HFFc6 (cell line): ENCODE data around the gene LRRTM3. TPM values are rescaled to one million over a fixed set of nuclear protein-coding genes. Genes with fewer than 3 reads are reported as not detected.

Experiments
- DNase-seq: peaks from one replicate; pipeline ENCODE4 v3.0.0-alpha.2; 2018
- H3K27ac Mint-ChIP-seq: 2 replicates; pipeline ENCODE4 v1.8.0; 2020; ENCODE audit warnings: mild to moderate bottlenecking, mixed read lengths
- H3K27me3 Mint-ChIP-seq: 2 replicates; pipeline ENCODE4 v1.8.0; 2021; ENCODE audit warnings: mild to moderate bottlenecking, moderate library complexity, mixed read lengths; ENCODE audit not compliant: insufficient read depth
- H3K36me3 Mint-ChIP-seq: 2 replicates; pipeline ENCODE4 v1.8.0; 2021; ENCODE audit warnings: low read depth, mixed read lengths
- H3K4me1 Mint-ChIP-seq: 2 replicates; pipeline ENCODE4 v1.8.0; 2020; ENCODE audit warnings: low read depth, mixed read lengths
- H3K4me3 Mint-ChIP-seq: 2 replicates; pipeline ENCODE4 v1.8.0; 2020; ENCODE audit warnings: mild to moderate bottlenecking, moderate library complexity, mixed read lengths
- H3K9me3 Mint-ChIP-seq: 2 replicates; pipeline ENCODE4 v1.8.0; 2020; ENCODE audit warnings: mild to moderate bottlenecking, mixed read lengths
- CTCF ChIP-seq: fragments of 200-600 bp; sonication (generic); IDR thresholded peaks from 2 replicates; pipeline ENCODE4 v1.5.0; 2021; ENCODE audit warnings: antibody characterized with exemption, mild to moderate bottlenecking
- total RNA-seq, 6 experiments: library from RNA; stranded (reverse); fragmentation: NEBNext Ultra II Directional; extraction: Animal tissue kit (Norgen Biotek cat#: 25700); gene quantifications; 2 replicates in 1 of 6; 3 replicates in 5 of 6; pipeline ENCODE4 v1.2.3, GENCODE V29; 2021

Gene LRRTM3
- total RNA-seq, 6 experiments from 2014 or later = not detected

DNA sequence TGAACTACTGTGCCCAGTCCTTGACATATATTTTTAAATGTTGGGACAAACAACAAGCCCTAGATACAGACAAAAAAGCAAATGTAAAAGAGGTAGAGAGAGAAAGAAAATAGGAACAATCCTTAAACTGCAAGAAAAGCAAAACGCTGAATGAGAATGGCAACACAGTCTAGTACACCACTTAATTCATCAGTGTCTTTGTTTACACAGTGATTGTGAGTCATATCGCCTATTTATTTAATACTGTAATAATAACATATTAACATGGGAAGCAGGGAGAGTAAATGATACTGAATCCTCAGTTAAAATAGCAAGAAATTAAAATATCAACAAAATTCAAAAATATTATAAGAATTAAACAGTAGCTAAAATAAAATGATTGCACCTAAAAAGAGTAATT lies 9.8 kb upstream of the LRRTM3 start:
- no peaks in the 10 kb centered on the region for H3K9me3 Mint-ChIP-seq
- H3K36me3 Mint-ChIP-seq = no peaks in the 10 kb centered on the region
- DNase-seq = no peak
- no peaks in the 10 kb centered on the region for H3K4me1 Mint-ChIP-seq
- no peak overlapping the region for H3K4me3 Mint-ChIP-seq
- no peak overlapping the region for H3K27ac Mint-ChIP-seq
- H3K27me3 Mint-ChIP-seq = no peaks in the 10 kb centered on the region; the same call in 1 of the 2 replicates
- no peak for TF ChIP-seq CTCF

GRCh38 chr10:66917104-66917503 lies 8.7 kb upstream of the LRRTM3 start:
- no peak overlapping the region for H3K4me3 Mint-ChIP-seq
- no peaks in the 10 kb centered on the region for H3K4me1 Mint-ChIP-seq
- DNase-seq = no peak
- H3K9me3 Mint-ChIP-seq = no peaks in the 10 kb centered on the region
- no peak overlapping the region for H3K27ac Mint-ChIP-seq
- TF ChIP-seq CTCF = no peak
- H3K36me3 Mint-ChIP-seq = no peaks in the 10 kb centered on the region
- no peaks in the 10 kb centered on the region; the same call in 1 of the 2 replicates for H3K27me3 Mint-ChIP-seq

DNA sequence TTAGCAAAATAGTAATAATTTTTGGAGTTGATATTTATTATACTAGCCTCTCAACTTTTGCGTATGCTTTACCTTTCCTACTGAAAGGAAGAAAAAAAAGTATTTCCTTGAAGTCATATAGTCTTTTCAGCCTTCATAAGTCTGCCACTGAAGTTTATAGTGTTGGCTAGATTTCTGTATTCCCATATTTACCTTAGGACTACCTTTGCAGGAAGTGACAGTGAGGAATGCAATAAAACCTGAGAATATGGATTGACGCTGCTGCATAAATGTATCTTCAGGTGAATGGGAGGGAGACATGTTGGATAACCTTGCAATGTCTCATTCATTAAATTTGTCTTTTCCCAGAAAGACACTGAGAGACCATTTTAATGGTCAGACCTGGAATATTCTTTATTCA lies 6.6 kb upstream of the LRRTM3 start:
- no peaks in the 10 kb centered on the region for H3K4me1 Mint-ChIP-seq
- TF ChIP-seq CTCF = no peak
- no peaks in the 10 kb centered on the region; the same call in 1 of the 2 replicates for H3K27me3 Mint-ChIP-seq
- H3K9me3 Mint-ChIP-seq = no peaks in the 10 kb centered on the region
- no peak for DNase-seq
- H3K36me3 Mint-ChIP-seq = no peaks in the 10 kb centered on the region
- no peak overlapping the region for H3K4me3 Mint-ChIP-seq
- no peak overlapping the region for H3K27ac Mint-ChIP-seq

- DNase-seq = no peak
Observed at GRCh38 chr10:66924674-66925345, 1.0 kb upstream of the LRRTM3 start.

DNA sequence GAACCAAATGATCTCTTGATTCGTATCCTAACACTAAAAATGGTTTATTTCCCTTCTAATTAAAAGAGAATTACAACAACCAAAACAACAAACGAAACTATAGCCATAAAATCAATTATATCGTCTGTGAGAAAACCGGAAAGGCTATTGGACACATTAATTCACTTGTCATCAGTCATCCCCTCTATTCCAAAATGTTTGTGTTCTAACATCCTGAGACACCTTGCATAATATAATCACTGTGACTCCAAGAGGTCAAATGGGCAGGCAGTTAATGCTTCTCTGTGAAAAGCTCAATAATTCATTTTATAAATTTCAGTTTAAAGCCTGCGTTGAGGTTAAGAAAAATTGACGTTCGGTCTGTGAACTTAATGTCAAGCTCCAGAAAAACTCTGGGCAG lies 463 bp upstream of the LRRTM3 start:
- Mint-ChIP-seq H3K36me3 (no peaks in the 10 kb centered on the region), H3K4me3 (no peak overlapping the region), H3K9me3 (no peaks in the 10 kb centered on the region), H3K27ac (no peak overlapping the region), H3K27me3 (peaks cover 12% of the 10 kb centered on the region), H3K4me1 (peaks cover 7% of the 10 kb centered on the region; the same call in 1 of the 2 replicates)
- DNase-seq = no peak
- no peak for TF ChIP-seq CTCF

More at GRCh38 chr10:66924674-66925345, 1.0 kb upstream of the LRRTM3 start:
- Mint-ChIP-seq H3K36me3 (no peaks in the 10 kb centered on the region), H3K27me3 (peaks cover 12% of the 10 kb centered on the region), H3K9me3 (no peaks in the 10 kb centered on the region), H3K4me3 (no peak overlapping the region), H3K27ac (no peak overlapping the region), H3K4me1 (peaks cover 7% of the 10 kb centered on the region; the same call in 1 of the 2 replicates)
- no peak for TF ChIP-seq CTCF
